GM10248 (cell line): ENCODE measurements around the gene GATA3.

ENCODE experiments used
- CTCF ChIA-PET: fragments of 300-600 bp; sonication (Branson Sonifier 250); formaldehyde crosslinking; extraction: SDS; loops from one replicate; lab custom pipeline; 2021; ENCODE audit warnings: antibody characterized with exemption; lab: Yijun Ruan, JAX
- POLR2A ChIA-PET: fragments of 350-650 bp; sonication (Branson Sonifier 250); formaldehyde crosslinking; extraction: SDS; loops from one replicate; lab custom pipeline; 2020; ENCODE audit warnings: antibody characterized with exemption; lab: Yijun Ruan, JAX
- DNase-seq: peaks from one replicate; pipeline ENCODE4 v3.0.0; 2012; ENCODE audit errors: extremely low spot score
- CTCF ChIP-seq: IDR thresholded peaks from 2 replicates; pipeline ENCODE4 v1.5.1; 2012; ENCODE audit warnings: mild to moderate bottlenecking, low read depth; ENCODE audit errors: extremely low read depth, missing control alignments, control extremely low read depth

GATA3 gene

GRCh38 chr10:8059191-8059936 lies 4.9 kb downstream of the GATA3 start:
- DNase-seq: no peak
- TF ChIP-seq CTCF: no peak
- ChIA-PET POLR2A (no interaction called here), CTCF (interaction anchor here (0.9 to 1.8 kb wide), 3 partner anchors 10 to 16 kb away, joined by 3 to 5 read pairs (median 3); no protein-coding TSS in a partner anchor)

GRCh38 chr10:8060010-8060703 lies 5.7 kb downstream of the GATA3 start:
- DNase-seq: no peak
- TF ChIP-seq CTCF: no peak
- POLR2A ChIA-PET: no interaction called here
- CTCF ChIA-PET: interaction anchor here (0.9 to 1.8 kb wide), 5 partner anchors 11 to 73 kb away, joined by 3 to 5 read pairs (median 4); no protein-coding TSS in a partner anchor

GRCh38 chr10:8060704-8061121 lies 6.2 kb downstream of the GATA3 start:
- no peak for TF ChIP-seq CTCF
- ChIA-PET CTCF (interaction anchor here (0.9 to 1.8 kb wide), 6 partner anchors 8 to 72 kb away, joined by 3 to 5 read pairs (median 4); no protein-coding TSS in a partner anchor), POLR2A (no interaction called here)
- DNase-seq: no peak

GRCh38 chr10:8061274-8062211 lies 7.1 kb downstream of the GATA3 start:
- POLR2A ChIA-PET: no interaction called here
- CTCF ChIA-PET: interaction anchor here (1.0 to 1.8 kb wide), 4 partner anchors 9 to 16 kb away, joined by 4 to 5 read pairs (median 4); no protein-coding TSS in a partner anchor
- TF ChIP-seq CTCF: no peak
- no peak for DNase-seq

GRCh38 chr10:8063128-8063908 lies 8.8 kb downstream of the GATA3 start:
- TF ChIP-seq CTCF: no peak
- POLR2A ChIA-PET: no interaction called here
- DNase-seq: no peak
- CTCF ChIA-PET: interaction anchor here (0.8 to 1.3 kb wide), 2 partner anchors 8 to 11 kb away, joined by 3 read pairs; no protein-coding TSS in a partner anchor
